Liver (tissue), 9 donors: ENCODE results near the gene RPTOR. TPM values are rescaled to one million over a fixed set of nuclear protein-coding genes. Genes with fewer than 3 reads are reported as not detected.
A peak's percentile ranks its signal among the peaks of the same experiment; 100 is the strongest.

Source experiments
- DNase-seq: peaks from one replicate; pipeline ENCODE4 v3.0.0-alpha.2; 2017; ENCODE audit warnings: low spot score
- H3K27ac ChIP-seq, 2 donors: one replicate each; pipeline ENCODE4 v1.7.0; 2013; ENCODE audit warnings: inconsistent platforms in 2 of 2, low read length in 2 of 2, control low read depth in 1 of 2, low read depth in 1 of 2, mild to moderate bottlenecking in 1 of 2
- H3K27me3 ChIP-seq, 4 donors: one replicate each; pipeline versions ENCODE4 v1.6.1 to v1.7.0; 2013; ENCODE audit warnings: low read length in 3 of 4, inconsistent platforms in 1 of 4, mild to moderate bottlenecking in 1 of 4, moderate library complexity in 1 of 4; ENCODE audit not compliant: control insufficient read depth in 4 of 4, insufficient read depth in 4 of 4
- H3K36me3 ChIP-seq, 4 donors: one replicate each; pipeline versions ENCODE4 v1.6.1 to v1.7.0; 2013; ENCODE audit warnings: low read length in 3 of 4, mild to moderate bottlenecking in 3 of 4, low read depth in 1 of 4, moderate library complexity in 1 of 4; ENCODE audit not compliant: control insufficient read depth in 4 of 4, insufficient read depth in 3 of 4
- H3K4me1 ChIP-seq, 4 donors: one replicate each; pipeline versions ENCODE4 v1.6.1 to v1.7.0; 2013; ENCODE audit warnings: low read length in 3 of 4, mild to moderate bottlenecking in 3 of 4, moderate library complexity in 1 of 4; ENCODE audit not compliant: control insufficient read depth in 4 of 4, insufficient read depth in 4 of 4
- H3K4me3 ChIP-seq, 3 donors: one replicate each; pipeline versions ENCODE4 v1.6.1 to v1.7.0; 2013; ENCODE audit warnings: low read length in 3 of 3, control low read depth in 1 of 3, low read depth in 1 of 3, mild to moderate bottlenecking in 1 of 3
- H3K9ac ChIP-seq, 2 donors: one replicate each; pipeline ENCODE4 v1.7.0; 2013; ENCODE audit warnings: low read length in 2 of 2, mild to moderate bottlenecking in 2 of 2, moderate library complexity in 2 of 2, control low read depth in 1 of 2, low read depth in 1 of 2
- H3K9me3 ChIP-seq, 4 donors: one replicate each; pipeline versions ENCODE4 v1.6.1 to v1.7.0; 2013; ENCODE audit warnings: low read length in 3 of 4; ENCODE audit not compliant: control insufficient read depth in 4 of 4
- ATF3 ChIP-seq: IDR thresholded peaks from 2 replicates; pipeline ENCODE4 v1.6.1; 2016; ENCODE audit warnings: antibody characterized with exemption
- EGR1 ChIP-seq, 2 donors: IDR thresholded peaks; 2 replicates each; pipeline ENCODE4 v1.6.1; 2016 to 2018; ENCODE audit warnings: antibody characterized with exemption in 2 of 2, low read depth in 2 of 2
- FOXA1 ChIP-seq: IDR thresholded peaks from 2 replicates; pipeline ENCODE4 v1.6.1; 2016; ENCODE audit warnings: antibody characterized with exemption
- FOXA2 ChIP-seq: IDR thresholded peaks from 2 replicates; pipeline ENCODE4 v1.6.1; 2016; ENCODE audit warnings: antibody characterized with exemption
- GABPA ChIP-seq, 2 donors: IDR thresholded peaks in 1 of 2; conservative IDR thresholded peaks in 1 of 2; 2 replicates each; pipeline ENCODE4 v1.6.1; 2016; ENCODE audit warnings: antibody characterized with exemption in 2 of 2, mild to moderate bottlenecking in 1 of 2, moderate library complexity in 1 of 2
- HNF4A ChIP-seq, 2 donors: conservative IDR thresholded peaks; 2 replicates each; pipeline ENCODE4 v1.6.1; 2016; ENCODE audit warnings: antibody characterized with exemption in 2 of 2, mild to moderate bottlenecking in 2 of 2
- HNF4G ChIP-seq: IDR thresholded peaks from 2 replicates; pipeline ENCODE4 v1.6.1; 2016; ENCODE audit warnings: antibody characterized with exemption
- JUND ChIP-seq, 2 donors: IDR thresholded peaks; 2 replicates each; pipeline ENCODE4 v1.6.1; 2016; ENCODE audit warnings: antibody characterized with exemption in 2 of 2
- MAX ChIP-seq: IDR thresholded peaks from 2 replicates; pipeline ENCODE4 v1.6.1; 2016; ENCODE audit warnings: antibody characterized with exemption
- NR2F2 ChIP-seq: IDR thresholded peaks from 2 replicates; pipeline ENCODE4 v1.6.1; 2016; ENCODE audit warnings: antibody characterized with exemption
- RAD21 ChIP-seq, 2 donors: IDR thresholded peaks; 2 replicates each; pipeline ENCODE4 v1.6.1; 2016; ENCODE audit warnings: antibody characterized with exemption in 2 of 2, mild to moderate bottlenecking in 2 of 2
- RXRA ChIP-seq, 2 donors: IDR thresholded peaks; 2 replicates each; pipeline ENCODE4 v1.6.1; 2017 to 2018; ENCODE audit warnings: antibody characterized with exemption in 2 of 2, mild to moderate bottlenecking in 1 of 2
- SP1 ChIP-seq: IDR thresholded peaks from 2 replicates; pipeline ENCODE4 v1.6.1; 2018; ENCODE audit warnings: antibody characterized with exemption, mild to moderate bottlenecking
- TAF1 ChIP-seq: conservative IDR thresholded peaks from 2 replicates; pipeline ENCODE4 v1.6.1; 2016; ENCODE audit warnings: antibody characterized with exemption, mild to moderate bottlenecking
- YY1 ChIP-seq: IDR thresholded peaks from 2 replicates; pipeline ENCODE4 v1.6.1; 2016; ENCODE audit warnings: antibody characterized with exemption, mild to moderate bottlenecking
- WGBS: extraction: QIAGEN DNeasy Blood & Tissue Kit; methylation state at CpG from one replicate; pipeline ENCODE4 v1.1.7; 2013; 5-methylcytosine and 5-hydroxymethylcytosine counted together
- polyA plus RNA-seq, 2 donors: library from polyadenylated mRNA; stranded (reverse) in 1 of 2; unstranded in 1 of 2; fragments of 200-250 nt in 1 of 2; fragments of >200 nt in 1 of 2; fragmentation: Nextera tagmentation in 1 of 2; extraction: Ambion mirVana in 1 of 2; gene quantifications; one replicate each; pipeline versions ENCODE4 v1.2.1 to v1.2.3, GENCODE V29; 2013 to 2015
- total RNA-seq, 2 donors: library from RNA; depleted of rRNA; stranded (reverse); fragments of >200 nt; gene quantifications; one replicate each; pipeline ENCODE4 v1.2.3, GENCODE V29; 2014
- TF ChIP-seq, protein P1 (sequence below): fragments of 150-350 bp; IDR thresholded peaks from 2 replicates; pipeline ENCODE4 v1.5.1; 2017; ENCODE audit warnings: improper control_type of control experiment, low read depth, low read length; ENCODE audit not compliant: missing input control
- TF ChIP-seq, protein P2 (sequence below): IDR thresholded peaks from 2 replicates; pipeline ENCODE4 v1.6.1; 2016; ENCODE audit warnings: antibody characterized with exemption, mild to moderate bottlenecking
- TF ChIP-seq, protein P3 (sequence below): IDR thresholded peaks from 2 replicates; pipeline ENCODE4 v1.6.1; 2016; ENCODE audit warnings: antibody characterized with exemption
- donor health status: healthy.
- donor health status: healthy.
- donor health status: healthy.
- donor health status: healthy.
- donor health status: healthy.

The RPTOR gene
- total and polyA plus RNA-seq, 4 donors: 4.8 to 25.4 (median 11.6) TPM

GRCh38 chr17:80599546-80600305 is 55.1 kb downstream of the RPTOR start:
- H3K4me3 ChIP-seq: no peak overlapping the region
- peaks cover 3 to 10% (median 6%) of the 10 kb centered on the region in 4 donors for H3K4me1 ChIP-seq
- TF ChIP-seq TAF1 (no peak), HNF4A (conservative IDR thresholded peaks at IDR 0.05) (peak; percentile 49 to 68), SP1 (no peak)
- no peaks in the 10 kb centered on the region for H3K36me3 ChIP-seq
- no peaks in the 10 kb centered on the region for H3K27me3 ChIP-seq
- WGBS: 75% methylated on average over 8 of the region's 8 CpGs
- no peaks in the 10 kb centered on the region for H3K9me3 ChIP-seq
- no peak overlapping the region for H3K9ac ChIP-seq
- DNase-seq: no peak
- no peak overlapping the region for H3K27ac ChIP-seq

- 93% methylated on average over 12 of the region's 12 CpGs for WGBS
- no peak overlapping the region for H3K27ac ChIP-seq
- no peak for DNase-seq
- H3K36me3 ChIP-seq: no peaks in the 10 kb centered on the region
- H3K9me3 ChIP-seq: no peaks in the 10 kb centered on the region
- TF ChIP-seq NR2F2 (no peak), HNF4G (no peak), RXRA (IDR thresholded peaks at IDR 0.05) (no peak), RAD21 (IDR thresholded peaks at IDR 0.05) (no peak), GABPA (IDR thresholded peaks at IDR 0.05 in 1 of 2, conservative IDR thresholded peaks at IDR 0.05 in 1 of 2) (no peak), EGR1 (IDR thresholded peaks at IDR 0.05; ENCODE audit: low read depth in 2 of 2) (no peak), HNF4A (conservative IDR thresholded peaks at IDR 0.05) (no peak), YY1 (no peak), ATF3 (no peak), TAF1 (no peak), FOXA2 (no peak), SP1 (no peak), JUND (IDR thresholded peaks at IDR 0.05) (no peak), MAX (no peak), FOXA1 (no peak)
- TF ChIP-seq, protein P1, sequence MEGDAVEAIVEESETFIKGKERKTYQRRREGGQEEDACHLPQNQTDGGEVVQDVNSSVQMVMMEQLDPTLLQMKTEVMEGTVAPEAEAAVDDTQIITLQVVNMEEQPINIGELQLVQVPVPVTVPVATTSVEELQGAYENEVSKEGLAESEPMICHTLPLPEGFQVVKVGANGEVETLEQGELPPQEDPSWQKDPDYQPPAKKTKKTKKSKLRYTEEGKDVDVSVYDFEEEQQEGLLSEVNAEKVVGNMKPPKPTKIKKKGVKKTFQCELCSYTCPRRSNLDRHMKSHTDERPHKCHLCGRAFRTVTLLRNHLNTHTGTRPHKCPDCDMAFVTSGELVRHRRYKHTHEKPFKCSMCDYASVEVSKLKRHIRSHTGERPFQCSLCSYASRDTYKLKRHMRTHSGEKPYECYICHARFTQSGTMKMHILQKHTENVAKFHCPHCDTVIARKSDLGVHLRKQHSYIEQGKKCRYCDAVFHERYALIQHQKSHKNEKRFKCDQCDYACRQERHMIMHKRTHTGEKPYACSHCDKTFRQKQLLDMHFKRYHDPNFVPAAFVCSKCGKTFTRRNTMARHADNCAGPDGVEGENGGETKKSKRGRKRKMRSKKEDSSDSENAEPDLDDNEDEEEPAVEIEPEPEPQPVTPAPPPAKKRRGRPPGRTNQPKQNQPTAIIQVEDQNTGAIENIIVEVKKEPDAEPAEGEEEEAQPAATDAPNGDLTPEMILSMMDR: no peak
- TF ChIP-seq, protein P2, sequence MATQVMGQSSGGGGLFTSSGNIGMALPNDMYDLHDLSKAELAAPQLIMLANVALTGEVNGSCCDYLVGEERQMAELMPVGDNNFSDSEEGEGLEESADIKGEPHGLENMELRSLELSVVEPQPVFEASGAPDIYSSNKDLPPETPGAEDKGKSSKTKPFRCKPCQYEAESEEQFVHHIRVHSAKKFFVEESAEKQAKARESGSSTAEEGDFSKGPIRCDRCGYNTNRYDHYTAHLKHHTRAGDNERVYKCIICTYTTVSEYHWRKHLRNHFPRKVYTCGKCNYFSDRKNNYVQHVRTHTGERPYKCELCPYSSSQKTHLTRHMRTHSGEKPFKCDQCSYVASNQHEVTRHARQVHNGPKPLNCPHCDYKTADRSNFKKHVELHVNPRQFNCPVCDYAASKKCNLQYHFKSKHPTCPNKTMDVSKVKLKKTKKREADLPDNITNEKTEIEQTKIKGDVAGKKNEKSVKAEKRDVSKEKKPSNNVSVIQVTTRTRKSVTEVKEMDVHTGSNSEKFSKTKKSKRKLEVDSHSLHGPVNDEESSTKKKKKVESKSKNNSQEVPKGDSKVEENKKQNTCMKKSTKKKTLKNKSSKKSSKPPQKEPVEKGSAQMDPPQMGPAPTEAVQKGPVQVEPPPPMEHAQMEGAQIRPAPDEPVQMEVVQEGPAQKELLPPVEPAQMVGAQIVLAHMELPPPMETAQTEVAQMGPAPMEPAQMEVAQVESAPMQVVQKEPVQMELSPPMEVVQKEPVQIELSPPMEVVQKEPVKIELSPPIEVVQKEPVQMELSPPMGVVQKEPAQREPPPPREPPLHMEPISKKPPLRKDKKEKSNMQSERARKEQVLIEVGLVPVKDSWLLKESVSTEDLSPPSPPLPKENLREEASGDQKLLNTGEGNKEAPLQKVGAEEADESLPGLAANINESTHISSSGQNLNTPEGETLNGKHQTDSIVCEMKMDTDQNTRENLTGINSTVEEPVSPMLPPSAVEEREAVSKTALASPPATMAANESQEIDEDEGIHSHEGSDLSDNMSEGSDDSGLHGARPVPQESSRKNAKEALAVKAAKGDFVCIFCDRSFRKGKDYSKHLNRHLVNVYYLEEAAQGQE: no peak
- TF ChIP-seq, protein P3, sequence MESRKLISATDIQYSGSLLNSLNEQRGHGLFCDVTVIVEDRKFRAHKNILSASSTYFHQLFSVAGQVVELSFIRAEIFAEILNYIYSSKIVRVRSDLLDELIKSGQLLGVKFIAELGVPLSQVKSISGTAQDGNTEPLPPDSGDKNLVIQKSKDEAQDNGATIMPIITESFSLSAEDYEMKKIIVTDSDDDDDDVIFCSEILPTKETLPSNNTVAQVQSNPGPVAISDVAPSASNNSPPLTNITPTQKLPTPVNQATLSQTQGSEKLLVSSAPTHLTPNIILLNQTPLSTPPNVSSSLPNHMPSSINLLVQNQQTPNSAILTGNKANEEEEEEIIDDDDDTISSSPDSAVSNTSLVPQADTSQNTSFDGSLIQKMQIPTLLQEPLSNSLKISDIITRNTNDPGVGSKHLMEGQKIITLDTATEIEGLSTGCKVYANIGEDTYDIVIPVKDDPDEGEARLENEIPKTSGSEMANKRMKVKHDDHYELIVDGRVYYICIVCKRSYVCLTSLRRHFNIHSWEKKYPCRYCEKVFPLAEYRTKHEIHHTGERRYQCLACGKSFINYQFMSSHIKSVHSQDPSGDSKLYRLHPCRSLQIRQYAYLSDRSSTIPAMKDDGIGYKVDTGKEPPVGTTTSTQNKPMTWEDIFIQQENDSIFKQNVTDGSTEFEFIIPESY: no peak
- H3K9ac ChIP-seq: no peak overlapping the region
- no peak overlapping the region for H3K4me3 ChIP-seq
- H3K27me3 ChIP-seq: no peaks in the 10 kb centered on the region
- H3K4me1 ChIP-seq: peaks cover 3 to 10% (median 6%) of the 10 kb centered on the region in 4 donors
Observed at GRCh38 chr17:80601146-80601545, 56.5 kb downstream of the RPTOR start.
